A673 (cell line): ENCODE measurements around the gene HERC4.

Experiments used
- CTCF ChIP-seq: fragments of 300-800, 200-600 bp; sonication (generic); conservative IDR thresholded peaks from 2 replicates; pipeline ENCODE4 v1.5.1; 2017; ENCODE audit warnings: low read depth, mild to moderate bottlenecking, antibody characterized with exemption, low read length, moderate library complexity, mixed read lengths
- EZH2 ChIP-seq: fragments of 200-600 bp; sonication (generic); IDR thresholded peaks from 2 replicates; pipeline ENCODE4 v1.6.1; 2017; ENCODE audit warnings: borderline replicate concordance, low read depth, mild to moderate bottlenecking, mixed read lengths, antibody characterized with exemption, low read length; ENCODE audit not compliant: poor library complexity, severe bottlenecking

GRCh38 chr10:68027429-68027828 lies 47.7 kb downstream of the HERC4 start:
- no peak for TF ChIP-seq CTCF
- no peak for TF ChIP-seq EZH2
